SU-DHL-6 (cell line): ENCODE measurements around the gene RPS6KA2.

Source experiments
- EZH2phosphoT487 ChIP-seq: fragments of 200-600 bp; sonication (generic), shearing (Covaris generic); conservative IDR thresholded peaks from 2 replicates; pipeline ENCODE4 v1.6.1; 2018; ENCODE audit warnings: mild to moderate bottlenecking, antibody characterized with exemption, low read length, moderate library complexity, mixed read lengths
- TF ChIP-seq, protein P1 (sequence below): fragments of 200-600 bp; sonication (generic); IDR thresholded peaks from one replicate; pipeline ENCODE4 v1.5.1; 2017; ENCODE audit warnings: antibody characterized with exemption, mild to moderate bottlenecking, low read length, moderate library complexity; ENCODE audit not compliant: insufficient read depth, poor library complexity, severe bottlenecking

- TF ChIP-seq, protein P1, sequence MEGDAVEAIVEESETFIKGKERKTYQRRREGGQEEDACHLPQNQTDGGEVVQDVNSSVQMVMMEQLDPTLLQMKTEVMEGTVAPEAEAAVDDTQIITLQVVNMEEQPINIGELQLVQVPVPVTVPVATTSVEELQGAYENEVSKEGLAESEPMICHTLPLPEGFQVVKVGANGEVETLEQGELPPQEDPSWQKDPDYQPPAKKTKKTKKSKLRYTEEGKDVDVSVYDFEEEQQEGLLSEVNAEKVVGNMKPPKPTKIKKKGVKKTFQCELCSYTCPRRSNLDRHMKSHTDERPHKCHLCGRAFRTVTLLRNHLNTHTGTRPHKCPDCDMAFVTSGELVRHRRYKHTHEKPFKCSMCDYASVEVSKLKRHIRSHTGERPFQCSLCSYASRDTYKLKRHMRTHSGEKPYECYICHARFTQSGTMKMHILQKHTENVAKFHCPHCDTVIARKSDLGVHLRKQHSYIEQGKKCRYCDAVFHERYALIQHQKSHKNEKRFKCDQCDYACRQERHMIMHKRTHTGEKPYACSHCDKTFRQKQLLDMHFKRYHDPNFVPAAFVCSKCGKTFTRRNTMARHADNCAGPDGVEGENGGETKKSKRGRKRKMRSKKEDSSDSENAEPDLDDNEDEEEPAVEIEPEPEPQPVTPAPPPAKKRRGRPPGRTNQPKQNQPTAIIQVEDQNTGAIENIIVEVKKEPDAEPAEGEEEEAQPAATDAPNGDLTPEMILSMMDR = no peak
- TF ChIP-seq EZH2phosphoT487 = no peak
Observed at GRCh38 chr6:166456395-166457156, 170.5 kb downstream of the RPS6KA2 start.
